Activated B cell treated with CpG ODN at 0.5 μM for 24 hours (primary cell): ENCODE measurements around the gene WNT11. TPM values are rescaled to one million over a fixed set of nuclear protein-coding genes. Genes with fewer than 3 reads are reported as not detected.

ENCODE experiments used
- ATAC-seq: fragments of 200-7000 bp; cut with Tn5 transposase; one replicate; pipeline ENCODE4 v1.10.0; 2021; ENCODE audit warnings: low read depth, mild to moderate bottlenecking, moderate library complexity
- CTCF ChIA-PET: fragments of 350-600 bp; sonication (Branson Sonifier 250); formaldehyde crosslinking; loops from one replicate; lab custom pipeline; 2021; ENCODE audit warnings: antibody characterized with exemption; lab: Charles Lee
- POLR2A ChIA-PET: fragments of 350-600 bp; sonication (Branson Sonifier 250); formaldehyde crosslinking; loops from one replicate; lab custom pipeline; 2021; ENCODE audit warnings: antibody characterized with exemption; lab: Charles Lee
- DNase-seq: peaks from one replicate; pipeline ENCODE4 v3.0.0; 2022
- H3K27ac Mint-ChIP-seq: one replicate; pipeline ENCODE4 v1.8.0; 2020; ENCODE audit warnings: mixed read lengths
- H3K27me3 Mint-ChIP-seq: one replicate; pipeline ENCODE4 v1.8.0; 2021; ENCODE audit warnings: mixed read lengths
- H3K36me3 Mint-ChIP-seq: one replicate; pipeline ENCODE4 v1.8.0; 2021; ENCODE audit warnings: low read depth, mixed read lengths
- H3K4me1 Mint-ChIP-seq: one replicate; pipeline ENCODE4 v1.8.0; 2021; ENCODE audit warnings: mixed read lengths
- H3K4me3 Mint-ChIP-seq: one replicate; pipeline ENCODE4 v1.8.0; 2020; ENCODE audit warnings: mild to moderate bottlenecking, mixed read lengths
- H3K9me3 Mint-ChIP-seq: one replicate; pipeline ENCODE4 v1.8.0; 2020; ENCODE audit warnings: mixed read lengths
- intact Hi-C: fragments of 100-400 bp; cut with micrococcal nuclease; formaldehyde crosslinking; loops from one replicate; pipeline ENCODE4 v1.15.1; 2024
- total RNA-seq: library from RNA; stranded (reverse); gene quantifications from 2 replicates; pipeline ENCODE4 v1.2.3, GENCODE V29; 2022
- TF ChIP-seq, protein P1 (sequence below): fragments of 200-600 bp; IDR thresholded peaks from one replicate; pipeline ENCODE4 v1.8.0; 2022; ENCODE audit warnings: antibody characterized with exemption, mild to moderate bottlenecking

WNT11 gene
- total RNA-seq, 1 donor from 2014 or later = 0.16 TPM

DNA sequence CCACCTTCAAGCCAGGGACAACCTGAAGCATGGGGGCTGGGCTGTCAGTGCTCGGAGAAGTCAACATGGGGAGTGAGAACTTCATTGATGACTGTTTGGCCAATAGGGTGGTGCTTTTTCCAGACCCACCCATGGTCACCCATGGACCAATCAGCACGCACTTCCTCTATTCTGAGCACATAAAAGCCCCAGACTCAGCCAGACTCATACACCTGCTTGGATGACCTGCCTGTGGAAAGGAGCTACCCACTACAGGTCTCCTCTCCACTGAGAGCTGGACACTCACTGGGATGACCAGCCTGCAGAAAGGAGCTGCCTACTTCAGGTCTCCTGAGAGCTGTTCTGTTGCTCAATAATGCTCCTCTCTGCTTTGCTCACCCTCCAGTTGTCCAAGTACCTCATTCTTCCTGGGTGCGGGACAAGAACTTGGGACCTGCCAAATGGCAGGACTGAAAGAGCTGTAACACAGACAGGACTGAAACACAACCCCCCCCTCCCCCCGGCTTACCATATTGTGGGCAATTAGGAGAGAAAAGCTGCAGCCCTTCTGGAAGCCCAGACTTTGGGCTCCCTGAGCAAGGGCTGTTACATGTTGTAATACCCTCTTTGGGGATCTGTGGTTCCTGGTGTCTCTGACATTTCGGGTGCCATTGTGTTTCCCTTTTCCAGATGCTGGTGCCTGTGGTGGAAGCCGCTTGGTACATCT, 44.4 kb upstream of the WNT11 start:
- Mint-ChIP-seq H3K4me3 (no peak overlapping the region), H3K27me3 (peaks cover 14% of the 10 kb centered on the region), H3K27ac (no peak overlapping the region), H3K36me3 (no peaks in the 10 kb centered on the region), H3K9me3 (peaks cover 8% of the 10 kb centered on the region), H3K4me1 (no peaks in the 10 kb centered on the region)
- TF ChIP-seq, protein P1, sequence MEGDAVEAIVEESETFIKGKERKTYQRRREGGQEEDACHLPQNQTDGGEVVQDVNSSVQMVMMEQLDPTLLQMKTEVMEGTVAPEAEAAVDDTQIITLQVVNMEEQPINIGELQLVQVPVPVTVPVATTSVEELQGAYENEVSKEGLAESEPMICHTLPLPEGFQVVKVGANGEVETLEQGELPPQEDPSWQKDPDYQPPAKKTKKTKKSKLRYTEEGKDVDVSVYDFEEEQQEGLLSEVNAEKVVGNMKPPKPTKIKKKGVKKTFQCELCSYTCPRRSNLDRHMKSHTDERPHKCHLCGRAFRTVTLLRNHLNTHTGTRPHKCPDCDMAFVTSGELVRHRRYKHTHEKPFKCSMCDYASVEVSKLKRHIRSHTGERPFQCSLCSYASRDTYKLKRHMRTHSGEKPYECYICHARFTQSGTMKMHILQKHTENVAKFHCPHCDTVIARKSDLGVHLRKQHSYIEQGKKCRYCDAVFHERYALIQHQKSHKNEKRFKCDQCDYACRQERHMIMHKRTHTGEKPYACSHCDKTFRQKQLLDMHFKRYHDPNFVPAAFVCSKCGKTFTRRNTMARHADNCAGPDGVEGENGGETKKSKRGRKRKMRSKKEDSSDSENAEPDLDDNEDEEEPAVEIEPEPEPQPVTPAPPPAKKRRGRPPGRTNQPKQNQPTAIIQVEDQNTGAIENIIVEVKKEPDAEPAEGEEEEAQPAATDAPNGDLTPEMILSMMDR = no peak
- intact Hi-C loops = no loop called here
- ATAC-seq (no peak), DNase-seq (no peak)
- POLR2A ChIA-PET = no interaction called here
- CTCF ChIA-PET = no interaction called here

DNA sequence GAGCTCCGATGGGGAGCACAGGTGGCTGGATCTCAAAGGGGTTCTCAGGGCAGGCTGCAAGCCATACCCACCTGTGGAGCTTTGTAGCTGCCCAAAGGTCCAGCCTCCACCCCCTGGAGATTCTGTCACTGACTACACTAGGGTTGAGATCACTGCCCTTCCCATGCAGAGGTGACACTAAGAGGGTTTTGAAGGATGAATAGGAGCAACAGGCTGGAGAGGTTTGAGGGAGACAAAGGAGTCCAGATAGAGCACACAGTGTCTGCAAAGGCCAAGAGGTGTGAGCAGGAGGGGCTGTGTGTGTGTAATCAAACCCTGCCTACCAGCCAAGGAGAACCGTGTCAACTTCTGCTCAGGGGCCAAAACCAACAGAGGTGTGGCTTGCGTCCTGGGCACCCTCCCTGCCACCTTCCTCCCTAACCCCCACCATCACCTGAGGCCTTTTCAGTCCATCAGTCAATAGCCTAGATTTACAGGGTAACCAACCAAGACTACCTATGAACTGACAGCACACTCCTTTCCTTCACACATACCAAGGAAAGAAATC, 43.0 kb upstream of the WNT11 start:
- no peak for DNase-seq
- no peaks in the 10 kb centered on the region for H3K36me3 Mint-ChIP-seq
- intact Hi-C loops = no loop called here
- peaks cover 8% of the 10 kb centered on the region for H3K9me3 Mint-ChIP-seq
- ChIA-PET CTCF (no interaction called here), POLR2A (no interaction called here)
- H3K4me1 Mint-ChIP-seq = no peaks in the 10 kb centered on the region
- H3K27ac Mint-ChIP-seq = no peak overlapping the region
- H3K4me3 Mint-ChIP-seq = no peak overlapping the region
- TF ChIP-seq, protein P1 = no peak
- no peak for ATAC-seq
- H3K27me3 Mint-ChIP-seq = peaks cover 14% of the 10 kb centered on the region

DNA sequence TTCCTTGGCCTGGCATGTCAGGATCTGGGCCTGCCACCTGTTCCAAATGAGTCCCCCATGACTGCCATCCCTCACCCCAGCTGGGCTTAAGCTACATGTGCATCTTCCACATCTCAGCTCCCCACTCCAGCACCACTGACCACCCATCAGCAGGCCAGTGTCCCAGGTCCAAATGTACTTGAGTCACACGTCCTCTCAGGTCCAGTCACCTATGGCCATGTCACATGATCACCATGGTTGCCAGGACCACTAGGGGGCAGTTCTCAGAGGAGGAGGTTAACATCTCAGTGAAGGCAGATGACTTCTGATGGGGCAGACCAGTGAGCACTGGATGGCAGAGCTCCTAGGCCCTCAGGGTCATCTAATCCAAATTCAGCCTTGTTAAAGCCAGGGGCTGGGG, 41.9 kb upstream of the WNT11 start:
- DNase-seq = no peak
- POLR2A ChIA-PET = no interaction called here

DNA sequence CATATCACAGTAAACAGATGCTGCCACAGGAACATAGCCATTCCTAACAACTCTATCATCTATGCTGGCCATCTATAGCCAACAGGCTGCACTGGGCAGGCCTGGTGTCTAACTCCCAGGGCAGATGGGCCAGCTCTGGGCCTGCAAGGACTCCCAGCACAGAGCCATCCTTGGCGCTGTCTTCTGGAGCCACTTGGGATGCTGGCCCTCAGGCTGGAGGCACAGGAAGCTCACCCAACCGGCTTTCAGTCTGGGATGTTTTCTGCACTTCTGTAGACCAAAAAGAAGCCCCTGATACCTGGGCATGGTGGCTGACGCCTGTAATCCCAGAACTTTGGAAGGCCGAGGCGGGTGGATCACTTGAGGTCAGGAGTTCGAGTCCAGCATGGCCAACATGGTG, 40.8 kb upstream of the WNT11 start:
- H3K9me3 Mint-ChIP-seq = peaks cover 8% of the 10 kb centered on the region
- ChIA-PET POLR2A (no interaction called here), CTCF (no interaction called here)

More for the DNA sequence above, 41.9 kb upstream of the WNT11 start:
- Mint-ChIP-seq H3K9me3 (peaks cover 8% of the 10 kb centered on the region), H3K36me3 (no peaks in the 10 kb centered on the region), H3K27me3 (peaks cover 9% of the 10 kb centered on the region), H3K4me1 (no peaks in the 10 kb centered on the region), H3K27ac (no peak overlapping the region), H3K4me3 (no peak overlapping the region)
- no peak for ATAC-seq
- intact Hi-C loops = no loop called here
- TF ChIP-seq, protein P1 = no peak
- CTCF ChIA-PET = no interaction called here

DNA sequence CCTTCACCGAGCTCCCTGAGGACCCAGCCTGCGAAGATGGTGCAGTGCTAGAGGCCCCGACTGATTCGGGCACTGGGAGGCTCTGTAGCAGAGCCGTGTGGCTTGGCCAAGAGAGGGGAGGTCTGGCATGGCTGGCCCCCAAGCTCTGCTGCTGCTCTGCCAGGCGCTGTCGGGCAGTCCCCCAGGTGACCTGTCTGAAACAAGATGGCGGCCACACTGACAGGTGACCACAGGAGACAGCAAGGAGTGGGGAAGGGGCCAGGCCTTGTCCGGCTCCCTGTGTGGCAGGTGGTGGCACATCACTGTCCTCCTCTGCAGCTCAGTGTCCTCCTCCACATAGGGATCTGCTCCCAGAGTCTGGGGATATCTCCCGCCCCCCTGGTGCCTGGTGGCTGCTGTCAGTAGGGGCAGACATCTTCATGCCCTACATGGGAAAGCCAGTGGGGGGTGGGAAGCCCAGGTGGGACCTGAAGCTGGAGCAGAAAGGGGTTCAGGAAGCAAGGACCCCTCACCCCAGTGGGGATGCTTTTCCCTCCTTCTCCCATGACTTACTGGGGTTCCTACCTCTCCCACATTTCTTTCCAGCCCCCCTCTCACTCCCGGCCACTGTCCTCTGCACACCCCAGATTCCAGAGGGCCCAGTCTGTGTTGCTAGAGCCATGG, 40.1 kb upstream of the WNT11 start:
- Mint-ChIP-seq H3K27ac (no peak overlapping the region), H3K36me3 (no peaks in the 10 kb centered on the region), H3K4me3 (no peak overlapping the region), H3K4me1 (no peaks in the 10 kb centered on the region), H3K9me3 (peaks cover 4% of the 10 kb centered on the region), H3K27me3 (no peaks in the 10 kb centered on the region)
- POLR2A ChIA-PET = no interaction called here
- ATAC-seq = no peak
- CTCF ChIA-PET = no interaction called here
- intact Hi-C loops = no loop called here
- no peak for DNase-seq
- TF ChIP-seq, protein P1 = no peak

More for the DNA sequence above, 40.8 kb upstream of the WNT11 start:
- H3K27ac Mint-ChIP-seq = no peak overlapping the region
- no peak overlapping the region for H3K4me3 Mint-ChIP-seq
- ATAC-seq (no peak), DNase-seq (no peak)
- H3K4me1 Mint-ChIP-seq = no peaks in the 10 kb centered on the region
- peaks cover 4% of the 10 kb centered on the region for H3K27me3 Mint-ChIP-seq
- TF ChIP-seq, protein P1 = no peak
- no peaks in the 10 kb centered on the region for H3K36me3 Mint-ChIP-seq
- intact Hi-C loops = no loop called here
